Gastroesophageal sphincter (tissue), 3 donors: Measurements from ENCODE around the gene RPRD1B.

ENCODE experiments used
- POLR2A ChIP-seq, 2 donors: fragments of 450-650 bp; IDR thresholded peaks; one replicate each; pipeline ENCODE4 v1.6.1; 2017; ENCODE audit warnings: antibody characterized with exemption in 2 of 2, mild to moderate bottlenecking in 2 of 2, moderate library complexity in 1 of 2
- POLR2AphosphoS5 ChIP-seq: sonication (generic); formaldehyde crosslinking; IDR thresholded peaks from one replicate; pipeline ENCODE4 v1.6.1; 2017; ENCODE audit warnings: antibody characterized with exemption
- TF ChIP-seq, protein P1 (sequence below), 4 experiments: fragments of 200-600 bp in 2 of 4; fragments of 450-650 bp in 2 of 4; sonication (generic) in 1 of 4; IDR thresholded peaks; one replicate each; pipeline ENCODE4 v1.5.1; 2017 to 2019; ENCODE audit warnings: antibody characterized with exemption in 4 of 4, mild to moderate bottlenecking in 2 of 4, moderate library complexity in 2 of 4

DNA sequence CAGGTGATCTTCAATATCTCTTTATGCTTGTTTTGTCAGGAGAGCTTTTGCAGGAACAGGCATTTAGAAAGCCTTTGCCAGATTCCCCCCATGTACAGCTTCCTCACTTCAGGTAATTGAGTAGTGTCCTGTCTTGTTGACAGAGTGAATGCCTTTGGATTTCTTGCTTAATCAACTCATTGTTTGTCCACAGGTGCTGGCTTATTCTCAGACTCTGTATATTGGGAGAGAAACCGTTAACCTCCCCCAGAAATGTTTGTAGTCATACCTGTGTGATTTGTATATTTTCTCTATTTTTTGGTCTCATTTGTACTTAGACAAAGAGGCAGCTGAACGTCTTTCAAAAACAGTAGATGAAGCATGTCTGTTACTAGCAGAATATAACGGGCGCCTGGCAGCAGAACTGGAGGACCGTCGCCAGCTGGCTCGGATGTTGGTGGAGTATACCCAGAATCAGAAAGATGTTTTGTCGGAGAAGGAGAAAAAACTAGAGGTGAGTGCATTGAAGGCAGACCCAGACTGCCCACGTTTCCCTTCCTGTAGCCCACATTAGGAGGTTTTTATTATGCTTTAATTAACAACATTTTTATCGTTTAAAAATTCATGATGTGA, 32.3 kb downstream of the RPRD1B start:
- TF ChIP-seq POLR2A (IDR thresholded peaks at IDR 0.05) (no peak), POLR2AphosphoS5 (no peak)
- TF ChIP-seq, protein P1, sequence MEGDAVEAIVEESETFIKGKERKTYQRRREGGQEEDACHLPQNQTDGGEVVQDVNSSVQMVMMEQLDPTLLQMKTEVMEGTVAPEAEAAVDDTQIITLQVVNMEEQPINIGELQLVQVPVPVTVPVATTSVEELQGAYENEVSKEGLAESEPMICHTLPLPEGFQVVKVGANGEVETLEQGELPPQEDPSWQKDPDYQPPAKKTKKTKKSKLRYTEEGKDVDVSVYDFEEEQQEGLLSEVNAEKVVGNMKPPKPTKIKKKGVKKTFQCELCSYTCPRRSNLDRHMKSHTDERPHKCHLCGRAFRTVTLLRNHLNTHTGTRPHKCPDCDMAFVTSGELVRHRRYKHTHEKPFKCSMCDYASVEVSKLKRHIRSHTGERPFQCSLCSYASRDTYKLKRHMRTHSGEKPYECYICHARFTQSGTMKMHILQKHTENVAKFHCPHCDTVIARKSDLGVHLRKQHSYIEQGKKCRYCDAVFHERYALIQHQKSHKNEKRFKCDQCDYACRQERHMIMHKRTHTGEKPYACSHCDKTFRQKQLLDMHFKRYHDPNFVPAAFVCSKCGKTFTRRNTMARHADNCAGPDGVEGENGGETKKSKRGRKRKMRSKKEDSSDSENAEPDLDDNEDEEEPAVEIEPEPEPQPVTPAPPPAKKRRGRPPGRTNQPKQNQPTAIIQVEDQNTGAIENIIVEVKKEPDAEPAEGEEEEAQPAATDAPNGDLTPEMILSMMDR (IDR thresholded peaks at IDR 0.05), result no peak
